Neural progenitor cell (in vitro differentiated cells): Measurements from ENCODE around the gene AADAC. TPM values are rescaled to one million over a fixed set of nuclear protein-coding genes. Genes with fewer than 3 reads are reported as not detected.

Source experiments
- DNase-seq: peaks from one replicate; pipeline ENCODE4 v3.0.0-alpha.2; 2016; ENCODE audit warnings: low spot score
- H2AFZ ChIP-seq: fragments of 200-600 bp; sonication (generic); replicated peaks from 2 replicates; pipeline ENCODE4 v1.6.1; 2016; ENCODE audit warnings: antibody characterized with exemption
- H3F3A ChIP-seq: fragments of 200-600 bp; sonication (generic); 2 replicates; pipeline ENCODE4 v1.6.1; 2016; ENCODE audit warnings: antibody characterized with exemption, low read depth
- H3K27ac ChIP-seq: fragments of 200-600 bp; sonication (generic); 2 replicates; pipeline ENCODE4 v1.5.1; 2016; ENCODE audit warnings: mild to moderate bottlenecking
- H3K27me3 ChIP-seq: fragments of 200-600 bp; sonication (generic); 2 replicates; pipeline ENCODE4 v1.6.1; 2016; ENCODE audit warnings: mild to moderate bottlenecking, moderate library complexity
- H3K36me3 ChIP-seq: fragments of 200-600 bp; sonication (generic); 2 replicates; pipeline ENCODE4 v1.5.1; 2016
- H3K4me1 ChIP-seq: fragments of 200-600 bp; sonication (generic); 2 replicates; pipeline ENCODE4 v1.6.1; 2016; ENCODE audit warnings: mixed run types
- H3K4me2 ChIP-seq: fragments of 200-600 bp; sonication (generic); 2 replicates; pipeline ENCODE4 v1.6.1; 2016
- H3K4me3 ChIP-seq: fragments of 200-600 bp; sonication (generic); 2 replicates; pipeline ENCODE4 v1.5.1; 2016
- H3K79me2 ChIP-seq: fragments of 200-600 bp; sonication (generic); 2 replicates; pipeline ENCODE4 v1.6.1; 2016; ENCODE audit warnings: low read depth
- H3K9ac ChIP-seq: fragments of 200-600 bp; sonication (generic); 2 replicates; pipeline ENCODE4 v1.6.1; 2016
- H3K9me3 ChIP-seq: fragments of 200-600 bp; sonication (generic); 2 replicates; pipeline ENCODE4 v1.5.1; 2016; ENCODE audit warnings: low read depth
- H4K20me1 ChIP-seq: fragments of 200-600 bp; sonication (generic); 2 replicates; pipeline ENCODE4 v1.6.1; 2016; ENCODE audit warnings: low read depth
- H3K27ac Mint-ChIP-seq: 3 replicates; pipeline ENCODE4 v1.8.0; 2021; ENCODE audit warnings: mixed read lengths
- H3K27me3 Mint-ChIP-seq: 2 replicates; pipeline ENCODE4 v1.8.0; 2022; ENCODE audit warnings: low read depth, mild to moderate bottlenecking, inconsistent platforms, moderate library complexity, mixed read lengths; ENCODE audit not compliant: insufficient read depth
- H3K36me3 Mint-ChIP-seq: 3 replicates; pipeline ENCODE4 v1.8.0; 2021; ENCODE audit warnings: mixed read lengths
- H3K4me1 Mint-ChIP-seq: 3 replicates; pipeline ENCODE4 v1.8.0; 2021; ENCODE audit warnings: mixed read lengths
- H3K4me3 Mint-ChIP-seq: 3 replicates; pipeline ENCODE4 v1.8.0; 2021; ENCODE audit warnings: mild to moderate bottlenecking, moderate library complexity, mixed read lengths
- H3K9me3 Mint-ChIP-seq: 3 replicates; pipeline ENCODE4 v1.8.0; 2020; ENCODE audit warnings: mixed read lengths
- CTCF ChIP-seq: fragments of 200-600 bp; sonication (generic); IDR thresholded peaks from 2 replicates; pipeline ENCODE4 v1.5.1; 2017; ENCODE audit warnings: antibody characterized with exemption, mild to moderate bottlenecking
- EZH2 ChIP-seq: fragments of 200-600 bp; sonication (generic); IDR thresholded peaks from 2 replicates; pipeline ENCODE4 v1.6.1; 2017; ENCODE audit warnings: antibody characterized with exemption, mild to moderate bottlenecking, moderate library complexity
- EZH2phosphoT487 ChIP-seq: fragments of 200-600 bp; sonication (generic); IDR thresholded peaks from 2 replicates; pipeline ENCODE4 v1.6.1; 2017; ENCODE audit warnings: antibody characterized with exemption
- total RNA-seq: library from RNA; depleted of rRNA; stranded (reverse); fragments of >200 nt; gene quantifications from 2 replicates; pipeline ENCODE4 v1.2.3, GENCODE V29; 2015; ENCODE audit warnings: low replicate concordance

AADAC gene
- total RNA-seq, 1 donor from 2014 or later = not detected

GRCh38 chr3:151859233-151859673, 45.3 kb downstream of the AADAC start:
- H3K79me2 ChIP-seq = no peaks in the 10 kb centered on the region
- no peaks in the 10 kb centered on the region for H3K27me3 Mint-ChIP-seq

GRCh38 chr3:151859905-151860304, 46.0 kb downstream of the AADAC start:
- H4K20me1 ChIP-seq = no peaks in the 10 kb centered on the region
- DNase-seq = no peak
- Mint-ChIP-seq H3K9me3 (no peaks in the 10 kb centered on the region), H3K4me3 (no peak overlapping the region), H3K27me3 (no peaks in the 10 kb centered on the region), H3K36me3 (no peaks in the 10 kb centered on the region), H3K27ac (no peak overlapping the region), H3K4me1 (no peaks in the 10 kb centered on the region)
- no peak overlapping the region for H3K27ac ChIP-seq
- H3F3A ChIP-seq = no peaks in the 10 kb centered on the region
- no peak overlapping the region for H3K4me3 ChIP-seq
- TF ChIP-seq EZH2phosphoT487 = no peak
- no peak for TF ChIP-seq CTCF
- TF ChIP-seq EZH2 = no peak
- H3K4me2 ChIP-seq = no peak overlapping the region
- H3K79me2 ChIP-seq = no peaks in the 10 kb centered on the region
- H3K27me3 ChIP-seq = no peaks in the 10 kb centered on the region
- H3K4me1 ChIP-seq = no peaks in the 10 kb centered on the region
- H2AFZ ChIP-seq = no peak overlapping the region
- H3K9me3 ChIP-seq = no peaks in the 10 kb centered on the region
- no peaks in the 10 kb centered on the region for H3K36me3 ChIP-seq
- no peak overlapping the region for H3K9ac ChIP-seq

More at GRCh38 chr3:151859233-151859673, 45.3 kb downstream of the AADAC start:
- no peaks in the 10 kb centered on the region for H3F3A ChIP-seq
- H3K4me2 ChIP-seq = no peak overlapping the region
- H3K27me3 ChIP-seq = no peaks in the 10 kb centered on the region
- no peak overlapping the region for H3K27ac ChIP-seq
- H3K36me3 Mint-ChIP-seq = no peaks in the 10 kb centered on the region
- no peaks in the 10 kb centered on the region for H3K4me1 Mint-ChIP-seq
- H3K9ac ChIP-seq = no peak overlapping the region
- no peak overlapping the region for H3K4me3 ChIP-seq
- no peak overlapping the region for H3K27ac Mint-ChIP-seq
- TF ChIP-seq CTCF (no peak), EZH2 (no peak), EZH2phosphoT487 (no peak)
- H3K4me3 Mint-ChIP-seq = no peak overlapping the region
- DNase-seq = no peak
- no peaks in the 10 kb centered on the region for H4K20me1 ChIP-seq
- H3K9me3 Mint-ChIP-seq = no peaks in the 10 kb centered on the region
- H3K36me3 ChIP-seq = no peaks in the 10 kb centered on the region
- no peaks in the 10 kb centered on the region for H3K4me1 ChIP-seq
- no peak overlapping the region for H2AFZ ChIP-seq
- no peaks in the 10 kb centered on the region for H3K9me3 ChIP-seq

GRCh38 chr3:151863611-151864010, 49.7 kb downstream of the AADAC start:
- Histone ChIP-seq H3K9me3 (no peaks in the 10 kb centered on the region), H3K9ac (no peak overlapping the region), H3K27me3 (no peaks in the 10 kb centered on the region), H2AFZ (no peak overlapping the region), H4K20me1 (no peaks in the 10 kb centered on the region), H3F3A (no peaks in the 10 kb centered on the region), H3K36me3 (no peaks in the 10 kb centered on the region), H3K79me2 (no peaks in the 10 kb centered on the region), H3K4me2 (no peak overlapping the region), H3K27ac (no peak overlapping the region), H3K4me3 (no peak overlapping the region), H3K4me1 (no peaks in the 10 kb centered on the region)
- Mint-ChIP-seq H3K4me3 (no peak overlapping the region), H3K27ac (no peak overlapping the region), H3K27me3 (no peaks in the 10 kb centered on the region), H3K4me1 (no peaks in the 10 kb centered on the region), H3K36me3 (no peaks in the 10 kb centered on the region), H3K9me3 (no peaks in the 10 kb centered on the region)
- TF ChIP-seq EZH2phosphoT487 (no peak), EZH2 (no peak), CTCF (no peak)
- DNase-seq = no peak
